Nephron progenitor cell (in vitro differentiated cells): ENCODE data around the gene TUB.

Experiments used
- DNase-seq: peaks from one replicate; pipeline ENCODE4 v3.0.0; 2021
- H3K27ac Mint-ChIP-seq: 2 replicates; pipeline ENCODE4 v1.8.0; 2021; ENCODE audit warnings: mild to moderate bottlenecking, moderate library complexity, mixed read lengths
- H3K27me3 Mint-ChIP-seq: 2 replicates; pipeline ENCODE4 v1.8.0; 2021; ENCODE audit warnings: mild to moderate bottlenecking, low read depth, mixed read lengths; ENCODE audit not compliant: poor library complexity
- H3K36me3 Mint-ChIP-seq: 2 replicates; pipeline ENCODE4 v1.8.0; 2021; ENCODE audit warnings: low read depth, mixed read lengths
- H3K4me1 Mint-ChIP-seq: 2 replicates; pipeline ENCODE4 v1.8.0; 2021; ENCODE audit warnings: mixed read lengths
- H3K4me3 Mint-ChIP-seq: 2 replicates; pipeline ENCODE4 v1.8.0; 2021; ENCODE audit warnings: mild to moderate bottlenecking, moderate library complexity, mixed read lengths
- H3K9me3 Mint-ChIP-seq: 2 replicates; pipeline ENCODE4 v1.8.0; 2021; ENCODE audit warnings: mild to moderate bottlenecking, moderate library complexity, mixed read lengths
- CTCF ChIP-seq: fragments of 200-600 bp; sonication (generic); IDR thresholded peaks from 2 replicates; pipeline ENCODE4 v1.5.0; 2021; ENCODE audit warnings: antibody characterized with exemption

Gene TUB

GRCh38 chr11:8100605-8101004 is 19.6 kb downstream of the TUB start:
- no peak for TF ChIP-seq CTCF
- DNase-seq = no peak

GRCh38 chr11:8101421-8101820 is 20.4 kb downstream of the TUB start:
- Mint-ChIP-seq H3K9me3 (no peaks in the 10 kb centered on the region), H3K27me3 (peaks cover 4% of the 10 kb centered on the region), H3K4me3 (no peak overlapping the region), H3K36me3 (peaks cover 14% of the 10 kb centered on the region), H3K4me1 (no peaks in the 10 kb centered on the region), H3K27ac (no peak overlapping the region)
- no peak for DNase-seq
- no peak for TF ChIP-seq CTCF

More at GRCh38 chr11:8100605-8101004, 19.6 kb downstream of the TUB start:
- Mint-ChIP-seq H3K4me3 (no peak overlapping the region), H3K27ac (no peak overlapping the region), H3K27me3 (peaks cover 4% of the 10 kb centered on the region), H3K36me3 (peaks cover 14% of the 10 kb centered on the region), H3K4me1 (no peaks in the 10 kb centered on the region), H3K9me3 (no peaks in the 10 kb centered on the region)

GRCh38 chr11:8102296-8102915 is 21.4 kb downstream of the TUB start:
- no peak overlapping the region for H3K4me3 Mint-ChIP-seq
- peaks cover 12% of the 10 kb centered on the region for H3K36me3 Mint-ChIP-seq
- no peak for TF ChIP-seq CTCF
- DNase-seq = no peak
- H3K27ac Mint-ChIP-seq = no peak overlapping the region
- H3K9me3 Mint-ChIP-seq = no peaks in the 10 kb centered on the region
- H3K4me1 Mint-ChIP-seq = no peaks in the 10 kb centered on the region
- H3K27me3 Mint-ChIP-seq = peaks cover 4% of the 10 kb centered on the region

- DNase-seq = no peak
- no peaks in the 10 kb centered on the region for H3K9me3 Mint-ChIP-seq
- no peak for TF ChIP-seq CTCF
These were observed 22.0 kb downstream of the TUB start for GRCh38 chr11:8102965-8103364.

GRCh38 chr11:8103909-8104308 is 22.9 kb downstream of the TUB start:
- H3K27me3 Mint-ChIP-seq = peaks cover 4% of the 10 kb centered on the region
- no peak for DNase-seq
- peaks cover 9% of the 10 kb centered on the region for H3K4me1 Mint-ChIP-seq
- TF ChIP-seq CTCF = no peak
- H3K4me3 Mint-ChIP-seq = no peak overlapping the region
- H3K27ac Mint-ChIP-seq = no peak overlapping the region
- no peaks in the 10 kb centered on the region for H3K9me3 Mint-ChIP-seq
- peaks cover 10% of the 10 kb centered on the region for H3K36me3 Mint-ChIP-seq

More at GRCh38 chr11:8102965-8103364, 22.0 kb downstream of the TUB start:
- no peaks in the 10 kb centered on the region for H3K4me1 Mint-ChIP-seq
- no peak overlapping the region for H3K4me3 Mint-ChIP-seq
- peaks cover 4% of the 10 kb centered on the region for H3K27me3 Mint-ChIP-seq
- H3K36me3 Mint-ChIP-seq = peaks cover 10% of the 10 kb centered on the region
- H3K27ac Mint-ChIP-seq = no peak overlapping the region

- no peak overlapping the region for H3K4me3 Mint-ChIP-seq
- no peak for TF ChIP-seq CTCF
- no peak overlapping the region for H3K27ac Mint-ChIP-seq
- peaks cover 2% of the 10 kb centered on the region for H3K27me3 Mint-ChIP-seq
- H3K36me3 Mint-ChIP-seq = peaks cover 11% of the 10 kb centered on the region
- peaks cover 12% of the 10 kb centered on the region for H3K4me1 Mint-ChIP-seq
- DNase-seq = no peak
- H3K9me3 Mint-ChIP-seq = no peaks in the 10 kb centered on the region
These were observed 24.1 kb downstream of the TUB start for GRCh38 chr11:8105133-8105532.
